Stimulated activated naive B cell treated with anti-CD40 and anti-IgM and Interleukin-4, amounts not matched to agents 10 μg/mL and 1 μg/mL and 100 μg/mL, for 72 hours (primary cell): ENCODE measurements around the gene RBM26.

Source experiments
- ATAC-seq, 2 donors: fragments of 150-1000 bp; cut with Tn5 transposase; replicated peaks; 2 replicates each; pipeline ENCODE4 v1.10.0; 2021; ENCODE audit warnings: moderate library complexity in 1 of 2
- DNase-seq: peaks from one replicate; pipeline ENCODE4 v3.0.0; 2021
- H3K27ac Mint-ChIP-seq: one replicate; pipeline ENCODE4 v1.8.0; 2022; ENCODE audit warnings: mild to moderate bottlenecking, mixed read lengths
- H3K27me3 Mint-ChIP-seq, 2 donors: one replicate each; pipeline ENCODE4 v1.8.0; 2022; ENCODE audit warnings: mixed read lengths in 2 of 2
- H3K36me3 Mint-ChIP-seq, 2 donors: one replicate each; pipeline ENCODE4 v1.8.0; 2022; ENCODE audit warnings: mixed read lengths in 2 of 2, mild to moderate bottlenecking in 1 of 2
- H3K4me1 Mint-ChIP-seq, 2 donors: one replicate each; pipeline ENCODE4 v1.8.0; 2022; ENCODE audit warnings: mixed read lengths in 2 of 2, mild to moderate bottlenecking in 1 of 2
- H3K4me3 Mint-ChIP-seq, 2 donors: one replicate each; pipeline ENCODE4 v1.8.0; 2022; ENCODE audit warnings: mild to moderate bottlenecking in 2 of 2, mixed read lengths in 2 of 2, moderate library complexity in 1 of 2
- H3K9me3 Mint-ChIP-seq, 2 donors: one replicate each; pipeline ENCODE4 v1.8.0; 2022; ENCODE audit warnings: mixed read lengths in 2 of 2, mild to moderate bottlenecking in 1 of 2

The RBM26 gene

GRCh38 chr13:79387853-79388252, 18.2 kb downstream of the RBM26 start:
- peaks cover 27 to 49% of the 10 kb centered on the region in 2 donors for H3K4me1 Mint-ChIP-seq
- H3K27me3 Mint-ChIP-seq = no peaks in the 10 kb centered on the region
- no peak overlapping the region for H3K4me3 Mint-ChIP-seq
- peaks cover 22 to 24% of the 10 kb centered on the region in 2 donors for H3K36me3 Mint-ChIP-seq
- DNase-seq (no peak), ATAC-seq (no peak)
- H3K27ac Mint-ChIP-seq = peak overlapping the region; percentile 37
- peaks cover 0 to 1% of the 10 kb centered on the region in 2 donors for H3K9me3 Mint-ChIP-seq

GRCh38 chr13:79386125-79386826, 19.8 kb downstream of the RBM26 start:
- Mint-ChIP-seq H3K36me3 (peaks cover 16 to 21% of the 10 kb centered on the region in 2 donors), H3K27me3 (no peaks in the 10 kb centered on the region), H3K27ac (no peak overlapping the region), H3K4me3 (no peak overlapping the region), H3K4me1 (peaks cover 29 to 49% of the 10 kb centered on the region in 2 donors), H3K9me3 (peaks cover 0 to 1% of the 10 kb centered on the region in 2 donors)
- DNase-seq (no peak), ATAC-seq (peak; percentile 10 to 12)

- Mint-ChIP-seq H3K36me3 (peaks cover 18 to 24% of the 10 kb centered on the region in 2 donors), H3K9me3 (peaks cover 0 to 1% of the 10 kb centered on the region in 2 donors), H3K27me3 (no peaks in the 10 kb centered on the region), H3K27ac (no peak overlapping the region), H3K4me3 (no peak overlapping the region), H3K4me1 (peaks cover 32 to 49% of the 10 kb centered on the region in 2 donors)
- DNase-seq (peak; percentile 51), ATAC-seq (peak; percentile 93 to 94)
These were observed 20.4 kb downstream of the RBM26 start for GRCh38 chr13:79385694-79386093.

GRCh38 chr13:79384022-79384610, 21.9 kb downstream of the RBM26 start:
- ATAC-seq = no peak
- H3K4me1 Mint-ChIP-seq = peaks cover 32 to 54% of the 10 kb centered on the region in 2 donors

GRCh38 chr13:79382545-79383275, 23.3 kb downstream of the RBM26 start:
- Mint-ChIP-seq H3K27ac (peak overlapping the region; percentile 48), H3K27me3 (no peaks in the 10 kb centered on the region), H3K9me3 (no peaks in the 10 kb centered on the region), H3K36me3 (peaks cover 10 to 17% of the 10 kb centered on the region in 2 donors), H3K4me3 (peak overlapping the region; percentile 51 to 72), H3K4me1 (peaks cover 22 to 41% of the 10 kb centered on the region in 2 donors)
- DNase-seq = no peak
- ATAC-seq = peak; percentile 49 to 72

More at GRCh38 chr13:79384022-79384610, 21.9 kb downstream of the RBM26 start:
- no peak for DNase-seq
- H3K9me3 Mint-ChIP-seq = peaks cover 0 to under 1% of the 10 kb centered on the region in 2 donors
- peaks cover 18 to 21% of the 10 kb centered on the region in 2 donors for H3K36me3 Mint-ChIP-seq
- no peaks in the 10 kb centered on the region for H3K27me3 Mint-ChIP-seq
- no peak overlapping the region for H3K4me3 Mint-ChIP-seq
- H3K27ac Mint-ChIP-seq = no peak overlapping the region

GRCh38 chr13:79380997-79381396, 25.1 kb downstream of the RBM26 start:
- Mint-ChIP-seq H3K9me3 (no peaks in the 10 kb centered on the region), H3K4me1 (peaks cover 22 to 37% of the 10 kb centered on the region in 2 donors), H3K27ac (no peak overlapping the region), H3K4me3 (no peak overlapping the region), H3K27me3 (no peaks in the 10 kb centered on the region), H3K36me3 (peaks cover 16 to 22% of the 10 kb centered on the region in 2 donors)
- ATAC-seq = no peak
- no peak for DNase-seq

GRCh38 chr13:79379274-79379673, 26.8 kb downstream of the RBM26 start:
- Mint-ChIP-seq H3K27ac (no peak overlapping the region), H3K36me3 (peaks cover 15 to 26% of the 10 kb centered on the region in 2 donors), H3K9me3 (no peaks in the 10 kb centered on the region), H3K4me1 (peaks cover 17 to 37% of the 10 kb centered on the region in 2 donors), H3K4me3 (no peak overlapping the region), H3K27me3 (no peaks in the 10 kb centered on the region)
- ATAC-seq (no peak), DNase-seq (no peak)

GRCh38 chr13:79376843-79377242, 29.2 kb downstream of the RBM26 start:
- Mint-ChIP-seq H3K9me3 (no peaks in the 10 kb centered on the region), H3K27me3 (no peaks in the 10 kb centered on the region), H3K4me1 (peaks cover 5 to 20% of the 10 kb centered on the region in 2 donors), H3K4me3 (no peak overlapping the region), H3K36me3 (peaks cover 12 to 21% of the 10 kb centered on the region in 2 donors), H3K27ac (no peak overlapping the region)
- DNase-seq (no peak), ATAC-seq (no peak)

- H3K9me3 Mint-ChIP-seq = no peaks in the 10 kb centered on the region
These were observed 31.5 kb downstream of the RBM26 start for GRCh38 chr13:79374578-79374977.

GRCh38 chr13:79373916-79374315, 32.1 kb downstream of the RBM26 start:
- DNase-seq = no peak
- H3K36me3 Mint-ChIP-seq = peaks cover 24 to 39% of the 10 kb centered on the region in 2 donors
- H3K27me3 Mint-ChIP-seq = no peaks in the 10 kb centered on the region
- H3K27ac Mint-ChIP-seq = peak overlapping the region; percentile 62
- no peaks in the 10 kb centered on the region for H3K9me3 Mint-ChIP-seq
- ATAC-seq = no peak
- H3K4me3 Mint-ChIP-seq = no peak overlapping the region
- H3K4me1 Mint-ChIP-seq = no peaks in the 10 kb centered on the region

More at GRCh38 chr13:79374578-79374977, 31.5 kb downstream of the RBM26 start:
- DNase-seq = no peak
- Mint-ChIP-seq H3K36me3 (peaks cover 25 to 36% of the 10 kb centered on the region in 2 donors), H3K4me1 (peaks cover 0 to 5% of the 10 kb centered on the region in 2 donors), H3K4me3 (no peak overlapping the region), H3K27me3 (no peaks in the 10 kb centered on the region), H3K27ac (no peak overlapping the region)
- no peak for ATAC-seq

- Mint-ChIP-seq H3K4me3 (no peak overlapping the region), H3K27me3 (no peaks in the 10 kb centered on the region), H3K9me3 (no peaks in the 10 kb centered on the region), H3K4me1 (peaks cover 2 to 4% of the 10 kb centered on the region in 2 donors), H3K27ac (no peak overlapping the region), H3K36me3 (peaks cover 34 to 45% of the 10 kb centered on the region in 2 donors)
- no peak for ATAC-seq
- DNase-seq = no peak
These were observed 36.8 kb downstream of the RBM26 start for GRCh38 chr13:79369226-79369625.

GRCh38 chr13:79365981-79366380, 40.1 kb downstream of the RBM26 start:
- ATAC-seq (no peak), DNase-seq (no peak)
- H3K36me3 Mint-ChIP-seq = peaks cover 45 to 63% of the 10 kb centered on the region in 2 donors
- H3K27me3 Mint-ChIP-seq = no peaks in the 10 kb centered on the region
- no peaks in the 10 kb centered on the region for H3K9me3 Mint-ChIP-seq
- H3K4me3 Mint-ChIP-seq = no peak overlapping the region
- peaks cover 16 to 29% of the 10 kb centered on the region in 2 donors for H3K4me1 Mint-ChIP-seq
- no peak overlapping the region for H3K27ac Mint-ChIP-seq

- Mint-ChIP-seq H3K27me3 (no peaks in the 10 kb centered on the region), H3K36me3 (peaks cover 34 to 42% of the 10 kb centered on the region in 2 donors), H3K27ac (peak overlapping the region; percentile 52), H3K4me3 (peak overlapping the region; percentile 2 to 10), H3K9me3 (no peaks in the 10 kb centered on the region), H3K4me1 (peaks cover 20 to 41% of the 10 kb centered on the region in 2 donors)
- DNase-seq (no peak), ATAC-seq (no peak)
These were observed 44.8 kb downstream of the RBM26 start for GRCh38 chr13:79361299-79361698.

GRCh38 chr13:79360095-79360494, 46.0 kb downstream of the RBM26 start:
- DNase-seq (no peak), ATAC-seq (peak; percentile 95 to 96)
- Mint-ChIP-seq H3K27me3 (no peaks in the 10 kb centered on the region), H3K4me1 (peaks cover 20 to 41% of the 10 kb centered on the region in 2 donors), H3K9me3 (no peaks in the 10 kb centered on the region), H3K36me3 (peaks cover 35 to 45% of the 10 kb centered on the region in 2 donors), H3K27ac (no peak overlapping the region), H3K4me3 (no peak overlapping the region)
